Testis (tissue), 2 donors: Measurements from ENCODE around the gene ABHD18.

ENCODE experiments used
- CTCF ChIP-seq, 3 experiments: fragments of 450-650 bp in 2 of 3; fragments of 200-600 bp in 1 of 3; sonication (generic) in 1 of 3; IDR thresholded peaks; one replicate each; pipeline ENCODE4 v1.5.1; 2016 to 2019; ENCODE audit warnings: antibody characterized with exemption in 3 of 3, mild to moderate bottlenecking in 2 of 3, moderate library complexity in 1 of 3
- POLR2A ChIP-seq: fragments of 450-650 bp; IDR thresholded peaks from one replicate; pipeline ENCODE4 v1.6.1; 2017; ENCODE audit warnings: antibody characterized with exemption, mild to moderate bottlenecking, moderate library complexity

GRCh38 chr4:128031756-128032384 lies 66.7 kb downstream of the ABHD18 start:
- no peak for TF ChIP-seq CTCF (IDR thresholded peaks at IDR 0.05)
- no peak for TF ChIP-seq POLR2A
